Esophagus squamous epithelium (tissue), 5 donors: ENCODE results near the gene PCCA. TPM values are rescaled to one million over a fixed set of nuclear protein-coding genes. Genes with fewer than 3 reads are reported as not detected.

Experiments used
- DNase-seq: peaks from one replicate; lab custom pipeline; 2025; lab: John Stamatoyannopoulos, UW
- H3K27ac ChIP-seq, 4 donors: fragments of 200-600 bp; sonication (generic); one replicate each; pipeline ENCODE4 v1.5.1; 2016 to 2019; ENCODE audit warnings: mild to moderate bottlenecking in 1 of 4
- H3K27me3 ChIP-seq, 4 donors: fragments of 200-600 bp; sonication (generic); 1 replicate in 3 of 4; 2 replicates in 1 of 4; pipeline versions ENCODE4 v1.5.1 to v1.6.0; 2017 to 2021; ENCODE audit warnings: antibody characterized with exemption in 1 of 4
- H3K36me3 ChIP-seq, 3 donors: fragments of 200-600 bp; sonication (generic); one replicate each; pipeline ENCODE4 v1.5.1; 2016 to 2019
- H3K4me1 ChIP-seq, 3 donors: fragments of 200-600 bp; sonication (generic); one replicate each; pipeline ENCODE4 v1.5.1; 2017 to 2019
- H3K4me3 ChIP-seq, 4 donors: fragments of 200-600 bp; sonication (generic); 1 replicate in 3 of 4; 2 replicates in 1 of 4; pipeline ENCODE4 v1.5.1; 2016 to 2019; ENCODE audit warnings: mild to moderate bottlenecking in 2 of 4, moderate library complexity in 1 of 4
- H3K9me3 ChIP-seq, 3 donors: fragments of 200-600 bp; sonication (generic); one replicate each; pipeline ENCODE4 v1.5.1; 2016 to 2019
- POLR2A ChIP-seq, 4 donors: fragments of 450-650 bp; IDR thresholded peaks; one replicate each; pipeline ENCODE4 v1.6.1; 2017; ENCODE audit warnings: antibody characterized with exemption in 4 of 4, mild to moderate bottlenecking in 4 of 4, moderate library complexity in 3 of 4
- WGBS, 2 donors: methylation state at CpG; one replicate each; pipeline ENCODE4 v1.1.5; 2018; 5-methylcytosine and 5-hydroxymethylcytosine counted together
- intact Hi-C: fragments of 100-400 bp; cut with DNase I; formaldehyde crosslinking; loops from one replicate; pipeline ENCODE4 v1.15.0; 2022
- total RNA-seq, 4 donors: library from RNA; depleted of rRNA; stranded (reverse); fragments of >200 nt; gene quantifications; one replicate each; pipeline ENCODE4 v1.1.0, GENCODE V29; 2016
- TF ChIP-seq, protein P1 (sequence below), 6 experiments: fragments of 450-650 bp in 4 of 6; fragments of 200-600 bp in 2 of 6; sonication (generic) in 2 of 6; IDR thresholded peaks; one replicate each; pipeline ENCODE4 v1.5.1; 2016 to 2019; ENCODE audit warnings: antibody characterized with exemption in 6 of 6, mild to moderate bottlenecking in 4 of 6, moderate library complexity in 4 of 6
- donor health status: DM: yes; HTN: yes; CAD: no.

Gene PCCA
- total RNA-seq, 4 donors from 2014 or later, result 21.5 to 46.5 (median 30.2) TPM

DNA sequence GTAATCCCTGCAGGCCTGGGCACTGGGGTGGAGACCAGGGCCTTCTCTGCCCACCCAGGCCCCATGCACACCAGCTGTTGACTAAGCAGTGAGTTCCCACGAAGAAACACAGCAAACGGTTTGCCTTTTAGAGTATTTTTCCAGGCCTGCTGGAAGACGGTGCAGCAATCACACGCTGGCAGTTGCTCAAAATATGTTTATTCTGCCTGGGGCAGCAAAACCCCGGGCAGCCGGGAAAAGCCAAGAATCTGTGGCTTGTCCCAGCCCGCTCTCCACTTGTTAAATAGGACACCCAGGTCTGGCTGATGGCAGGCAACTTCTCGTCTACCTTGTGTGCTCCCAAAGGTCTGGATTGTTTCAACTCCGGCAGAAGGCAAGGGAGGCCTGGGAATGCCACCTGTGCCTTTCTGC lies 458.9 kb downstream of the PCCA start:
- Histone ChIP-seq H3K9me3 (no peaks in the 10 kb centered on the region), H3K4me3 (no peak overlapping the region), H3K4me1 (peaks cover 20 to 66% (median 41%) of the 10 kb centered on the region in 3 donors), H3K27me3 (no peaks in the 10 kb centered on the region), H3K36me3 (no peaks in the 10 kb centered on the region), H3K27ac (peak overlapping the region; percentile 37 to 82 (median 76))
- intact Hi-C loops, result no loop called here
- DNase-seq, result no peak
- WGBS, 2 donors, result 8 to 32% methylated on average over 8 of the region's 9 CpGs
- TF ChIP-seq, protein P1, sequence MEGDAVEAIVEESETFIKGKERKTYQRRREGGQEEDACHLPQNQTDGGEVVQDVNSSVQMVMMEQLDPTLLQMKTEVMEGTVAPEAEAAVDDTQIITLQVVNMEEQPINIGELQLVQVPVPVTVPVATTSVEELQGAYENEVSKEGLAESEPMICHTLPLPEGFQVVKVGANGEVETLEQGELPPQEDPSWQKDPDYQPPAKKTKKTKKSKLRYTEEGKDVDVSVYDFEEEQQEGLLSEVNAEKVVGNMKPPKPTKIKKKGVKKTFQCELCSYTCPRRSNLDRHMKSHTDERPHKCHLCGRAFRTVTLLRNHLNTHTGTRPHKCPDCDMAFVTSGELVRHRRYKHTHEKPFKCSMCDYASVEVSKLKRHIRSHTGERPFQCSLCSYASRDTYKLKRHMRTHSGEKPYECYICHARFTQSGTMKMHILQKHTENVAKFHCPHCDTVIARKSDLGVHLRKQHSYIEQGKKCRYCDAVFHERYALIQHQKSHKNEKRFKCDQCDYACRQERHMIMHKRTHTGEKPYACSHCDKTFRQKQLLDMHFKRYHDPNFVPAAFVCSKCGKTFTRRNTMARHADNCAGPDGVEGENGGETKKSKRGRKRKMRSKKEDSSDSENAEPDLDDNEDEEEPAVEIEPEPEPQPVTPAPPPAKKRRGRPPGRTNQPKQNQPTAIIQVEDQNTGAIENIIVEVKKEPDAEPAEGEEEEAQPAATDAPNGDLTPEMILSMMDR (IDR thresholded peaks at IDR 0.05), result no peak
- TF ChIP-seq POLR2A (IDR thresholded peaks at IDR 0.05), result no peak

- no peaks in the 10 kb centered on the region for H3K27me3 ChIP-seq
- peaks cover 19 to 51% (median 33%) of the 10 kb centered on the region in 3 donors for H3K4me1 ChIP-seq
- TF ChIP-seq, protein P1 (IDR thresholded peaks at IDR 0.05), result no peak
- TF ChIP-seq POLR2A (IDR thresholded peaks at IDR 0.05), result no peak
- no peak overlapping the region for H3K4me3 ChIP-seq
- H3K36me3 ChIP-seq, result no peaks in the 10 kb centered on the region
- H3K27ac ChIP-seq, result peak overlapping the region in 2 of 4 donors; percentile 51 to 73
- intact Hi-C loops, result no loop called here
- no peak for DNase-seq
- H3K9me3 ChIP-seq, result no peaks in the 10 kb centered on the region
- WGBS, 2 donors, result 68 to 93% methylated on average over 5 to 6 of the region's 9 CpGs
These were observed 460.4 kb downstream of the PCCA start for GRCh38 chr13:100549316-100549715.

GRCh38 chr13:100552755-100553154 lies 463.9 kb downstream of the PCCA start:
- no peaks in the 10 kb centered on the region for H3K9me3 ChIP-seq
- no peaks in the 10 kb centered on the region for H3K27me3 ChIP-seq
- TF ChIP-seq, protein P1 (IDR thresholded peaks at IDR 0.05), result no peak
- TF ChIP-seq POLR2A (IDR thresholded peaks at IDR 0.05), result no peak
- H3K4me1 ChIP-seq, result peaks cover 0 to 19% (median 9%) of the 10 kb centered on the region in 3 donors
- intact Hi-C loops, result no loop called here
- H3K27ac ChIP-seq, result no peak overlapping the region
- 88 to 97% methylated on average over 9 to 11 of the region's 11 CpGs for WGBS, 2 donors
- DNase-seq, result no peak
- no peak overlapping the region for H3K4me3 ChIP-seq
- H3K36me3 ChIP-seq, result no peaks in the 10 kb centered on the region

- intact Hi-C loops, result no loop called here
- H3K4me1 ChIP-seq, result no peaks in the 10 kb centered on the region
- H3K4me3 ChIP-seq, result no peak overlapping the region
- no peak for DNase-seq
- H3K9me3 ChIP-seq, result no peaks in the 10 kb centered on the region
- no peaks in the 10 kb centered on the region for H3K36me3 ChIP-seq
- WGBS, 2 donors, result 92% methylated on average over 8 of the region's 8 CpGs
- peak overlapping the region; percentile 19 to 72 (median 64) for H3K27ac ChIP-seq
- no peak for TF ChIP-seq POLR2A (IDR thresholded peaks at IDR 0.05)
- TF ChIP-seq, protein P1 (IDR thresholded peaks at IDR 0.05), result no peak
- no peaks in the 10 kb centered on the region for H3K27me3 ChIP-seq
These were observed 471.0 kb downstream of the PCCA start for GRCh38 chr13:100559886-100560285.

DNA sequence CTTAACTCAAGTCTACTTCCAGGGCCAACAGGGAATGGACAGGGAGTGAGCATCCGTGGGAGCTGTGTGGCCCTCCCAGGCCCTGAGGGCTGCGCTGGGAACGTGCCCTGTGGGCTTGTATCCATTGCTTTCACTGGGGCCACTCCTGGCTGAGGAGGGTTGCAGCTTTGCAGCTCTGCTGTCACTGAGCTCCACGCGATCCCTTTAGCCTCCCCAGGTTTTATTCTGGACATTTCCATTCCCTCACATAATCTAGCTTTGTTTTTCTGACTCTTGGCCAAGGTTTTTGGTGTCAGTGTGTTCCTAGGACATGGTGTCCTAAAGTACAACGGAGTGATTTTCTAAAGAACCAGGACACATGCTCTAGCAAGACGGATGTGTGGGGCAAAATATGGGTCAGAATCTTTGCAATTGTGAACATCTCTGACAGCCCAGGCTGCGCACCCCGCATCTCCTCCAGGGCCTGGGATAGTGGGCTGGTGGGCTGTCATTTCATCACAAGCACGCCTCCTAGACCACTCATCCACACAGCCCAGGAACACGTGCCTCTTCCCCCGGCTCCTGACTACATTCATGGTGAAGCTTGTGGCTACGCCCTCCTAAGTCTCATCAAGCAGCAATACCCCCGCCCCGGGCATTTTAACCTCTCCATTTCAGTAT lies 471.7 kb downstream of the PCCA start:
- Histone ChIP-seq H3K36me3 (no peaks in the 10 kb centered on the region), H3K9me3 (no peaks in the 10 kb centered on the region), H3K4me3 (no peak overlapping the region), H3K27ac (peak overlapping the region; percentile 40 to 72 (median 64)), H3K27me3 (no peaks in the 10 kb centered on the region), H3K4me1 (no peaks in the 10 kb centered on the region)
- no peak for TF ChIP-seq POLR2A (IDR thresholded peaks at IDR 0.05)
- TF ChIP-seq, protein P1 (IDR thresholded peaks at IDR 0.05), result no peak
- 80 to 98% methylated on average over 8 to 15 of the region's 15 CpGs for WGBS, 2 donors
- no peak for DNase-seq
- intact Hi-C loops, result no loop called here
